ENCODE data around the gene SEC14L3. TPM values are rescaled to one million over a fixed set of nuclear protein-coding genes. Genes with fewer than 3 reads are reported as not detected.

Gene SEC14L3
- total RNA-seq, 4 donors from 2014 or later: 0.19 TPM; not detected in 3

DNA sequence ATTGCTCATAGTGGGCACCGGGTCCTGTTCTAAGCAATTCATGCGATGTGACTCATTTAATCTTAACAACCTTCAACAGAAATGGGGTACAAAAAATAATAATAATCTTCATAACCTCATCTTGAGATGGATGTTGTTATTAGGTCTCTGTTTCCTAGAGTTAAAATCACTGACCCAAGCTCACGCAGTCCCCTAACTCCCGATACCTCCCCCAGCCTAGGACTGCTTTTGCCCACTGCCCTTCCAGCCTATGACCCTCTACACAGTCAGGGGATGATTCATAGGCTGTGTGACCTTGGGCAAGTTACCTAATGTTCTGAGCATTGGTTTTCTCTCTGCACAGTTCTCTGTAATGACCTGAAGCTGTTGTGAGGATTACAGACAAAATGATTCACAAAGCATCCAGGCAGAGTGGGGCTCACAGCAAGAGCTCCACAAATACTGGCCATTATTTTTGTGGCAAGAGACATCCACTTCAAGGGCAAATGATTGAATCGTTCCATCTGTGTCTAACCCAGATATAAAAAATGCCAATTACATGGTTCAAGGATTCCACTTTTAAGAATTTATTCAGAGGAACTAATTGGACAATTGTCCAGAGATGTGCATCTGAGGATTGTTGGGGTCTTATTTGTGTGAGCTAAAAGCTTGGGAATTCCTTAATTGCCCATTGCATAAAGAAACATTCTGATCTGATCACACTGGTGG lies 26.2 kb downstream of the SEC14L3 start:
- TF ChIP-seq, protein P1, sequence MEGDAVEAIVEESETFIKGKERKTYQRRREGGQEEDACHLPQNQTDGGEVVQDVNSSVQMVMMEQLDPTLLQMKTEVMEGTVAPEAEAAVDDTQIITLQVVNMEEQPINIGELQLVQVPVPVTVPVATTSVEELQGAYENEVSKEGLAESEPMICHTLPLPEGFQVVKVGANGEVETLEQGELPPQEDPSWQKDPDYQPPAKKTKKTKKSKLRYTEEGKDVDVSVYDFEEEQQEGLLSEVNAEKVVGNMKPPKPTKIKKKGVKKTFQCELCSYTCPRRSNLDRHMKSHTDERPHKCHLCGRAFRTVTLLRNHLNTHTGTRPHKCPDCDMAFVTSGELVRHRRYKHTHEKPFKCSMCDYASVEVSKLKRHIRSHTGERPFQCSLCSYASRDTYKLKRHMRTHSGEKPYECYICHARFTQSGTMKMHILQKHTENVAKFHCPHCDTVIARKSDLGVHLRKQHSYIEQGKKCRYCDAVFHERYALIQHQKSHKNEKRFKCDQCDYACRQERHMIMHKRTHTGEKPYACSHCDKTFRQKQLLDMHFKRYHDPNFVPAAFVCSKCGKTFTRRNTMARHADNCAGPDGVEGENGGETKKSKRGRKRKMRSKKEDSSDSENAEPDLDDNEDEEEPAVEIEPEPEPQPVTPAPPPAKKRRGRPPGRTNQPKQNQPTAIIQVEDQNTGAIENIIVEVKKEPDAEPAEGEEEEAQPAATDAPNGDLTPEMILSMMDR (IDR thresholded peaks at IDR 0.05): no peak
- no peak for TF ChIP-seq POLR2A (IDR thresholded peaks at IDR 0.05)
- no peak for DNase-seq
- H3K4me3 ChIP-seq: no peak overlapping the region
- peaks cover 0 to 30% (median 0%) of the 10 kb centered on the region in 3 donors for H3K4me1 ChIP-seq
- peaks cover 0 to 42% (median 0%) of the 10 kb centered on the region in 4 donors for H3K27me3 ChIP-seq
- no peaks in the 10 kb centered on the region for H3K36me3 ChIP-seq
- no peaks in the 10 kb centered on the region for H3K9me3 ChIP-seq
- 36 to 45% methylated on average over 5 of the region's 5 CpGs for WGBS, 2 donors
- H3K27ac ChIP-seq: no peak overlapping the region
- intact Hi-C loops (cut with DNase I): loop anchor here (10.0 kb wide), 1 partner anchor 309 kb away; no protein-coding TSS in a partner anchor

DNA sequence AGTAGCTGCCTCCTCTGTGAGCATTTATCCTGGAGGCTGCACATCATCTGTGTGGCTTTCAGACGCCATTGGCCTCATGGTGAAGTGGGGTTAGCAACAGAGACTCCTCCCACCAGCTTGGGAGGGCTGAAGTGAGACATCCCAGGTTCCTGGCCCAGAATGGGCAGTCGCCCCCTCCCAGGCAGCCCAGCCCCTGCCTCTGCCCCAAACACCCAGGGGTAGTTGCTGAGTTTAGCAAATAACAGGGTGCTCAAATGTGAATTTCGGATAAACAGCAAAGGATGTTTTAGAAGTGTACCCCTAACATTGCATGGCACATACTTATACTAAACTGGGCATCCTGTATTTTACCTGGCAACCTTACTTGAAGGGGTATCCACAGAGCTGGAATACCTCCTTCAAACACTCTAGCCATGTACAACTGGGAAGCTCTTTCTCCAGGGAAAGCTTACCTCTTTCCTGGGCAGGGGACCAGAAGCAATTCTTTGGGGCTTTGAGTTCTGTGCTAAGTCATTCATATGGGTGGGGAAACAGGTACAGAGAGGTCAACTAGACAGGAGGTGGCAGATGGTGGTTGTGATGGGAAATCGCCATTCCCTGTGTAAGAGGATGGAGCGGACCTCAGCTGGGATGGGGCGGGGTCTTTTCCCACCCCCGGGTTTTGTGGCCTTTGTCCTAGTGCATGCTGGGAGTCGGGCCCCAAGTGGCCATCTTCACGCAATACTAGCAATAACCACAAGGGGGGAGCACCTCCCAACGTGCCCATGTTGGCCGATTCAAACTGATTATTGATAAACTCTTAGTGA lies 27.0 kb downstream of the SEC14L3 start:
- intact Hi-C loops (cut with DNase I): loop anchor here (10.0 kb wide), 1 partner anchor 310 kb away; no protein-coding TSS in a partner anchor
- Histone ChIP-seq H3K4me1 (peaks cover 0 to 38% (median under 1%) of the 10 kb centered on the region in 3 donors), H3K4me3 (no peak overlapping the region), H3K27me3 (peaks cover 0 to 44% (median 0%) of the 10 kb centered on the region in 4 donors), H3K27ac (peak overlapping the region in 3 of 4 donors; percentile 36 to 75 (median 74)), H3K9me3 (no peaks in the 10 kb centered on the region), H3K36me3 (no peaks in the 10 kb centered on the region)
- 18 to 29% methylated on average over 10 to 11 of the region's 11 CpGs for WGBS, 2 donors
- TF ChIP-seq, protein P1 (IDR thresholded peaks at IDR 0.05): peak; percentile 48 to 88 (median 69)
- TF ChIP-seq POLR2A (IDR thresholded peaks at IDR 0.05): no peak
- DNase-seq: no peak

DNA sequence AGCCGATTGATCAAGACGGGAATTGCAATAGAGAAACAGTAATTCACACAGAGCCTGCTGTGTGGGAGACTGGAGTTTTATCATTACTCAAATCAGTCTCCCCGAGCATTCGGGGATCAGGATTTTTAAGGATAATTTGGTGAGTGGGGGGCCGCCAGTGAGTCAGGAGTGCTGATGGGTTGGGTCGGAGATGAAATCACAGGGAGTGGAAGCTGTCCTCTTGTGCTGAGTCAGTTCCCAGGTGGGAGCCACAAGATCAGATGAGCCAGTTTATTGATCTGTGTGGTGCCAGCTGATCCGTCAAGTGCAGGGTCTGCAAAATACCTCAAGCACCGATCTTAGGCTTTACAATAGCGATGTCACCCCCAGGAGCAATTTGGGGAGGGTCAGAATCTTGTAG lies 30.7 kb downstream of the SEC14L3 start:
- no peaks in the 10 kb centered on the region for H3K36me3 ChIP-seq
- H3K27me3 ChIP-seq: peaks cover 0 to 45% (median 0%) of the 10 kb centered on the region in 4 donors
- DNase-seq: no peak
- peak overlapping the region in 2 of 4 donors; percentile 83 to 88 for H3K27ac ChIP-seq
- 78 to 84% methylated on average over 9 of the region's 9 CpGs for WGBS, 2 donors
- peaks cover 0 to 65% (median 5%) of the 10 kb centered on the region in 3 donors for H3K4me1 ChIP-seq
- no peak overlapping the region for H3K4me3 ChIP-seq
- intact Hi-C loops (cut with DNase I): loop anchor here (10.0 kb wide), 1 partner anchor 314 kb away; no protein-coding TSS in a partner anchor
- no peak for TF ChIP-seq POLR2A (IDR thresholded peaks at IDR 0.05)
- TF ChIP-seq, protein P1 (IDR thresholded peaks at IDR 0.05): no peak
- no peaks in the 10 kb centered on the region for H3K9me3 ChIP-seq

DNA sequence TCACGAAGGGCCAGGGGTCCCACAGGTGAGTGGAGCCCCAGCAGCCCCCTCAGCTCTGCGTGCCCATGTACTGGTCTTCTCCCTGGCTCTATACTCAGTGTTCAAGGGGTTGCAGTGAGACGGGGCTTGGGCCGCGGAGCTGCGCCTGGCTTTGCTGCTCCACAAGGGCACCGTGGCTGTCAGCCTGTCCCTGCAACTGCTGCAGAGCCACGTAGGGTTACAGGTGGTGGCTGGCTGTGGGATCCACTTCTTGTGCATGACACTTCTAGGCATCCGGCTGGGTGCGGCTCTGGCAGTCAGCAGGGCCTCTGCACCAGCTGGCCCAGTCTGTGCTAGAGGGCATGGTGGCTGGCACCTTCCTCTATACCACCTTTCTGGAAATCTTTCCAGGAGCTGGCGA lies 32.0 kb downstream of the SEC14L3 start:
- H3K9me3 ChIP-seq: no peaks in the 10 kb centered on the region
- WGBS, 2 donors: 52 to 69% methylated on average over 3 to 5 of the region's 11 CpGs
- H3K4me3 ChIP-seq: no peak overlapping the region
- intact Hi-C loops (cut with DNase I): loop anchor here (10.0 kb wide), 1 partner anchor 315 kb away; no protein-coding TSS in a partner anchor
- peak overlapping the region; percentile 39 to 88 (median 80) for H3K27ac ChIP-seq
- TF ChIP-seq, protein P1 (IDR thresholded peaks at IDR 0.05): no peak
- TF ChIP-seq POLR2A (IDR thresholded peaks at IDR 0.05): no peak
- H3K4me1 ChIP-seq: peaks cover 0 to 71% (median 5%) of the 10 kb centered on the region in 3 donors
- H3K27me3 ChIP-seq: peaks cover 0 to 37% (median 0%) of the 10 kb centered on the region in 4 donors
- H3K36me3 ChIP-seq: no peaks in the 10 kb centered on the region
- DNase-seq: no peak
